CD4-positive, alpha-beta T cell (primary cell): ENCODE measurements around the gene RAET1G. TPM values are rescaled to one million over a fixed set of nuclear protein-coding genes. Genes with fewer than 3 reads are reported as not detected.

Experiments
- ATAC-seq: fragments of 200-7000 bp; cut with Tn5 transposase; one replicate; pipeline ENCODE4 v1.10.0; 2022; ENCODE audit warnings: mild to moderate bottlenecking; ENCODE audit not compliant: poor library complexity
- CTCF ChIA-PET: fragments of 350-600 bp; sonication (Branson Sonifier 250); formaldehyde crosslinking; loops from one replicate; lab custom pipeline; 2021; ENCODE audit warnings: antibody characterized with exemption, inconsistent platforms; lab: Charles Lee
- POLR2A ChIA-PET: fragments of 350-600 bp; sonication (Branson Sonifier 250); formaldehyde crosslinking; loops from one replicate; lab custom pipeline; 2021; ENCODE audit warnings: antibody characterized with exemption, inconsistent platforms; lab: Charles Lee
- DNase-seq, 14 experiments: peaks; one replicate each; pipeline ENCODE4 v3.0.0-alpha.2; 2013 to 2020; ENCODE audit warnings: mixed read lengths in 2 of 14
- H3K27ac ChIP-seq, 2 donors: one replicate each; pipeline versions ENCODE4 v1.5.1 to v1.7.0; 2013; ENCODE audit warnings: low read length in 2 of 2, low read depth in 1 of 2, mild to moderate bottlenecking in 1 of 2
- H3K27me3 ChIP-seq, 2 experiments: 1 replicate in 1 of 2; 2 replicates in 1 of 2; pipeline versions ENCODE4 v1.6.1 to v1.7.0; 2013; ENCODE audit warnings: low read length in 2 of 2, control low read depth in 1 of 2, mild to moderate bottlenecking in 1 of 2, moderate library complexity in 1 of 2; ENCODE audit not compliant: insufficient read depth in 2 of 2, control insufficient read depth in 1 of 2
- H3K36me3 ChIP-seq: one replicate; pipeline ENCODE4 v1.6.1; 2013; ENCODE audit warnings: low read length, control low read depth; ENCODE audit not compliant: insufficient read depth
- H3K4me1 ChIP-seq: one replicate; pipeline ENCODE4 v1.6.1; 2013; ENCODE audit warnings: low read length, control low read depth; ENCODE audit not compliant: insufficient read depth
- H3K4me3 ChIP-seq: one replicate; pipeline ENCODE4 v1.5.1; 2013; ENCODE audit warnings: mild to moderate bottlenecking, low read length, moderate library complexity
- H3K9me3 ChIP-seq, 2 experiments: 1 replicate in 1 of 2; 2 replicates in 1 of 2; pipeline versions ENCODE4 v1.6.1 to v1.7.0; 2013; ENCODE audit warnings: low read length in 2 of 2, mild to moderate bottlenecking in 2 of 2, control low read depth in 1 of 2, moderate library complexity in 1 of 2; ENCODE audit not compliant: control insufficient read depth in 1 of 2, insufficient read depth in 1 of 2
- H3K27ac Mint-ChIP-seq: one replicate; pipeline ENCODE4 v1.8.0; 2020; ENCODE audit warnings: mixed read lengths
- H3K27me3 Mint-ChIP-seq: one replicate; pipeline ENCODE4 v1.8.0; 2021; ENCODE audit warnings: mixed read lengths
- H3K36me3 Mint-ChIP-seq: one replicate; pipeline ENCODE4 v1.8.0; 2021; ENCODE audit warnings: low read depth, mixed read lengths
- H3K4me1 Mint-ChIP-seq: one replicate; pipeline ENCODE4 v1.8.0; 2021; ENCODE audit warnings: low read depth, mixed read lengths
- H3K4me3 Mint-ChIP-seq: one replicate; pipeline ENCODE4 v1.8.0; 2020; ENCODE audit warnings: mild to moderate bottlenecking, mixed read lengths
- H3K9me3 Mint-ChIP-seq: one replicate; pipeline ENCODE4 v1.8.0; 2020; ENCODE audit warnings: mixed read lengths
- CTCF ChIP-seq: fragments of 200-600 bp; IDR thresholded peaks from one replicate; pipeline ENCODE4 v1.8.0; 2022; ENCODE audit warnings: antibody characterized with exemption, mild to moderate bottlenecking
- intact Hi-C, 2 experiments: fragments of 100-400 bp; cut with DNase I in 1 of 2; cut with micrococcal nuclease in 1 of 2; formaldehyde crosslinking; loops; one replicate each; pipeline versions ENCODE4 v1.15.1 to v1.9.0; 2023 to 2025; cut with DNase I, micrococcal nuclease
- total RNA-seq, 174 experiments: library from RNA in 2 of 174; stranded (reverse) in 2 of 174; gene quantifications; one replicate each; pipeline ENCODE4 v1.2.3 and lab custom pipeline; 2021 to 2026

RAET1G gene
- total RNA-seq, 2 experiments from 2014 or later, result not detected

- ChIA-PET POLR2A (no interaction called here), CTCF (no interaction called here)
- H3K36me3 Mint-ChIP-seq, result no peaks in the 10 kb centered on the region
Observed at GRCh38 chr6:149904661-149905370, 18.1 kb downstream of the RAET1G start.

GRCh38 chr6:149903938-149904611, 18.8 kb downstream of the RAET1G start:
- DNase-seq, result no peak
- Histone ChIP-seq H3K9me3 (peaks cover 4 to 11% of the 10 kb centered on the region in 2 experiments), H3K4me1 (no peaks in the 10 kb centered on the region), H3K27ac (no peak overlapping the region), H3K4me3 (no peak overlapping the region), H3K36me3 (no peaks in the 10 kb centered on the region), H3K27me3 (peaks cover 0 to 2% of the 10 kb centered on the region in 2 experiments)
- no peak for ATAC-seq
- peaks cover 5% of the 10 kb centered on the region for H3K9me3 Mint-ChIP-seq
- peaks cover 10% of the 10 kb centered on the region for H3K27me3 Mint-ChIP-seq
- H3K27ac Mint-ChIP-seq, result no peak overlapping the region
- TF ChIP-seq CTCF, result no peak
- ChIA-PET POLR2A (no interaction called here), CTCF (no interaction called here)
- H3K36me3 Mint-ChIP-seq, result no peaks in the 10 kb centered on the region
- H3K4me3 Mint-ChIP-seq, result no peak overlapping the region
- intact Hi-C loops, result no loop called here
- H3K4me1 Mint-ChIP-seq, result no peaks in the 10 kb centered on the region

More at GRCh38 chr6:149904661-149905370, 18.1 kb downstream of the RAET1G start:
- DNase-seq, result no peak
- Histone ChIP-seq H3K4me3 (no peak overlapping the region), H3K27me3 (peaks cover under 1 to 2% of the 10 kb centered on the region in 2 experiments), H3K36me3 (no peaks in the 10 kb centered on the region), H3K4me1 (no peaks in the 10 kb centered on the region), H3K27ac (no peak overlapping the region), H3K9me3 (peaks cover 4 to 15% of the 10 kb centered on the region in 2 experiments)
- Mint-ChIP-seq H3K4me3 (no peak overlapping the region), H3K27me3 (peaks cover 10% of the 10 kb centered on the region), H3K9me3 (peaks cover 5% of the 10 kb centered on the region), H3K4me1 (no peaks in the 10 kb centered on the region), H3K27ac (no peak overlapping the region)
- TF ChIP-seq CTCF, result no peak
- intact Hi-C loops, result no loop called here
- no peak for ATAC-seq

- H3K4me1 Mint-ChIP-seq, result no peaks in the 10 kb centered on the region
- H3K36me3 Mint-ChIP-seq, result no peaks in the 10 kb centered on the region
- Histone ChIP-seq H3K27ac (no peak overlapping the region), H3K27me3 (peaks cover 0 to 2% of the 10 kb centered on the region in 2 experiments), H3K36me3 (no peaks in the 10 kb centered on the region), H3K9me3 (no peaks in the 10 kb centered on the region), H3K4me1 (peaks cover 11% of the 10 kb centered on the region), H3K4me3 (no peak overlapping the region)
- no peak for TF ChIP-seq CTCF
- intact Hi-C loops, result no loop called here
- ATAC-seq (no peak), DNase-seq (no peak)
- H3K4me3 Mint-ChIP-seq, result no peak overlapping the region
- no peak overlapping the region for H3K27ac Mint-ChIP-seq
- H3K27me3 Mint-ChIP-seq, result peaks cover 10% of the 10 kb centered on the region
- CTCF ChIA-PET, result no interaction called here
- no peaks in the 10 kb centered on the region for H3K9me3 Mint-ChIP-seq
- POLR2A ChIA-PET, result no interaction called here
Observed at GRCh38 chr6:149901444-149902140, 21.3 kb downstream of the RAET1G start.
